Heart left ventricle (tissue), 16 donors: ENCODE measurements around the gene PHAF1. TPM values are rescaled to one million over a fixed set of nuclear protein-coding genes. Genes with fewer than 3 reads are reported as not detected.
A peak's percentile ranks its signal among the peaks of the same experiment; 100 is the strongest.

ENCODE experiments used
- ATAC-seq, 4 donors: fragments of 200-7000 bp; cut with Tn5 transposase; one replicate each; pipeline ENCODE4 v1.9.1; 2020 to 2022; ENCODE audit warnings: moderate library complexity in 4 of 4, mild to moderate bottlenecking in 3 of 4, moderate number of reproducible peaks in 1 of 4
- DNase-seq, 5 donors: peaks; one replicate each; pipeline ENCODE4 v3.0.0-alpha.2; 2020
- H3K27ac ChIP-seq, 12 donors: fragments of 200-600 bp; sonication (generic) in 4 of 12; one replicate each; pipeline versions ENCODE4 v1.5.0 to v1.8.0; 2016 to 2022; ENCODE audit warnings: mild to moderate bottlenecking in 2 of 12
- H3K27me3 ChIP-seq, 9 donors: fragments of 200-600 bp; sonication (generic) in 2 of 9; one replicate each; pipeline versions ENCODE4 v1.5.1 to v1.8.0; 2016 to 2022; ENCODE audit warnings: mild to moderate bottlenecking in 3 of 9
- H3K36me3 ChIP-seq, 9 donors: fragments of 200-600 bp; sonication (generic) in 2 of 9; one replicate each; pipeline versions ENCODE4 v1.5.0 to v1.8.0; 2018 to 2022; ENCODE audit warnings: mild to moderate bottlenecking in 2 of 9
- H3K4me1 ChIP-seq, 12 donors: fragments of 200-600 bp; sonication (generic) in 4 of 12; one replicate each; pipeline versions ENCODE4 v1.5.0 to v1.8.0; 2016 to 2022; ENCODE audit warnings: mild to moderate bottlenecking in 3 of 12
- H3K4me3 ChIP-seq, 12 donors: fragments of 200-600 bp; sonication (generic) in 4 of 12; one replicate each; pipeline versions ENCODE4 v1.5.0 to v1.8.0; 2017 to 2022; ENCODE audit warnings: mild to moderate bottlenecking in 9 of 12, moderate library complexity in 4 of 12
- H3K9me3 ChIP-seq, 12 donors: fragments of 200-600 bp; sonication (generic) in 4 of 12; one replicate each; pipeline versions ENCODE4 v1.5.0 to v1.8.0; 2016 to 2022; ENCODE audit warnings: mild to moderate bottlenecking in 1 of 12
- POLR2A ChIP-seq, 2 donors: fragments of 450-650 bp; IDR thresholded peaks; one replicate each; pipeline ENCODE4 v1.6.1; 2017; ENCODE audit warnings: antibody characterized with exemption in 2 of 2, mild to moderate bottlenecking in 2 of 2, moderate library complexity in 2 of 2
- WGBS, 4 donors: extraction: QIAGEN DNeasy Blood & Tissue Kit in 2 of 4; methylation state at CpG; one replicate each; pipeline versions ENCODE4 v1.1.5 to v1.1.7; 2013 to 2018; 5-methylcytosine and 5-hydroxymethylcytosine counted together
- intact Hi-C, 10 donors: fragments of 100-400 bp; cut with DNase I; formaldehyde crosslinking; loops; one replicate each; pipeline versions ENCODE4 v1.11.1 to v1.14.2; 2022
- polyA plus RNA-seq, 2 donors: library from polyadenylated mRNA; stranded (reverse); fragments of 200-250 nt; gene quantifications; one replicate each; pipeline ENCODE4 v1.2.3, GENCODE V29; 2013
- total RNA-seq, 9 donors: library from RNA; depleted of rRNA in 2 of 9; stranded (reverse); fragments of >200 nt in 2 of 9; fragmentation: NEBNext Ultra II Directional in 3 of 9; extraction: Animal tissue kit (Norgen Biotek cat#: 25700) in 3 of 9; gene quantifications; one replicate each; pipeline versions ENCODE4 v1.1.0 to v1.2.4, GENCODE V29; 2016 to 2023
- TF ChIP-seq, protein P1 (sequence below), 12 donors: fragments of 200-600 bp; sonication (generic) in 4 of 12; IDR thresholded peaks; one replicate each; pipeline versions ENCODE4 v1.5.0 to v1.8.0; 2018 to 2022; ENCODE audit warnings: antibody characterized with exemption in 12 of 12, mild to moderate bottlenecking in 5 of 12
- donor health status: ischemic (EF 13 %, LVEDD 7.1; RV severe dilation, severe dysfunction).
- donor health status: healthy with polysubstance abuse.
- donor health status: DM: no; HTN: yes; CAD: no.
- donor health status: DM: no; HTN: no; CAD: no.
- donor health status: ischemic (EF 25% LVEDD 6.9; RV normal size, moderate dysfunction).
- donor health status: ischemic (EF 25% LVEDD 5.7; RV mildly dilated, moderate dysfunction).
- donor health status: healthy.
- donor health status: DM: yes; HTN: yes; CAD: no.
- donor health status: ischemic (EF 35%, LVEDD 5.7; RV mildly dilated, moderate dysfunction).
- donor health status: nonischemic (EF 11% LVEDD 7.7; RV severe dilation, severe dysfunction).
- donor health status: DM: yes; HTN: yes; CAD: no.
- donor health status: PGD.
- donor health status: ischemic (EF 29% LVEDD 5.4; RV normal size, mild dysfunction).
- donor health status: nonischemic (EF 23%, LVEDD 6.1; RV moderate dilation, normal function).

Gene PHAF1
- total and polyA plus RNA-seq, 11 donors: 5.6 to 17.8 (median 11.6) TPM

DNA sequence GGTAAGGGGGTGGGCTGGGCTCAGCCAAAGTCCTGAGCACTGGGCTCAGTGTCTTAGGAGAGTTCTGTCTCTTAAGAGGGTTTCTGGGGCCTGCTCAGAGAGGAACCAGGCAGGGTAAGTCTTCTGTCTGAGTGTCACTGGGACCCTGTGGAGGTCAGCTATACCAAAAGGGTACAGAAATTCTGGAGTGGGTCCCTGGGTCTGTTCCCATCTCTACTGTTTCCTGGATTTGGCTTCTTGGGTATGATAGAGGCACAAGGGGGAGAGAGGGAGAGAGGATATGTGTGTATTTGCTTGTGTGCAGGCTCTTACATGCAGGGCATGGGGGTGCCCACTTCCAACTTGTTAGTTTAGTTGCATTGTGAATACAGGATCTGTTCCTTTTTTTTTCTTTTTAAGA lies 83.8 kb downstream of the PHAF1 start:
- no peak for DNase-seq
- no peak for TF ChIP-seq POLR2A (IDR thresholded peaks at IDR 0.05)
- TF ChIP-seq, protein P1, sequence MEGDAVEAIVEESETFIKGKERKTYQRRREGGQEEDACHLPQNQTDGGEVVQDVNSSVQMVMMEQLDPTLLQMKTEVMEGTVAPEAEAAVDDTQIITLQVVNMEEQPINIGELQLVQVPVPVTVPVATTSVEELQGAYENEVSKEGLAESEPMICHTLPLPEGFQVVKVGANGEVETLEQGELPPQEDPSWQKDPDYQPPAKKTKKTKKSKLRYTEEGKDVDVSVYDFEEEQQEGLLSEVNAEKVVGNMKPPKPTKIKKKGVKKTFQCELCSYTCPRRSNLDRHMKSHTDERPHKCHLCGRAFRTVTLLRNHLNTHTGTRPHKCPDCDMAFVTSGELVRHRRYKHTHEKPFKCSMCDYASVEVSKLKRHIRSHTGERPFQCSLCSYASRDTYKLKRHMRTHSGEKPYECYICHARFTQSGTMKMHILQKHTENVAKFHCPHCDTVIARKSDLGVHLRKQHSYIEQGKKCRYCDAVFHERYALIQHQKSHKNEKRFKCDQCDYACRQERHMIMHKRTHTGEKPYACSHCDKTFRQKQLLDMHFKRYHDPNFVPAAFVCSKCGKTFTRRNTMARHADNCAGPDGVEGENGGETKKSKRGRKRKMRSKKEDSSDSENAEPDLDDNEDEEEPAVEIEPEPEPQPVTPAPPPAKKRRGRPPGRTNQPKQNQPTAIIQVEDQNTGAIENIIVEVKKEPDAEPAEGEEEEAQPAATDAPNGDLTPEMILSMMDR (IDR thresholded peaks at IDR 0.05): no peak
- no peak for ATAC-seq
- H3K4me3 ChIP-seq: peak overlapping the region in 8 of 12 donors; percentile 74 to 100 (median 94)
- H3K27ac ChIP-seq: peak overlapping the region in 1 of 12 donors; percentile 89
- intact Hi-C loops: loop anchor here in 5 of 10 donors (5.0 kb wide), 2 partner anchors 34 to 54 kb away; partner anchors contain the start of genes TMEM208 (in 4 of the 5), FHOD1 (in 1 of the 5) and SLC9A5 (in 1 of the 5)
- no peaks in the 10 kb centered on the region for H3K27me3 ChIP-seq
- peaks cover 2 to 50% (median 36%) of the 10 kb centered on the region in 12 donors for H3K4me1 ChIP-seq
- H3K36me3 ChIP-seq: peaks cover 0 to 56% (median 48%) of the 10 kb centered on the region in 9 donors
- no peaks in the 10 kb centered on the region for H3K9me3 ChIP-seq

DNA sequence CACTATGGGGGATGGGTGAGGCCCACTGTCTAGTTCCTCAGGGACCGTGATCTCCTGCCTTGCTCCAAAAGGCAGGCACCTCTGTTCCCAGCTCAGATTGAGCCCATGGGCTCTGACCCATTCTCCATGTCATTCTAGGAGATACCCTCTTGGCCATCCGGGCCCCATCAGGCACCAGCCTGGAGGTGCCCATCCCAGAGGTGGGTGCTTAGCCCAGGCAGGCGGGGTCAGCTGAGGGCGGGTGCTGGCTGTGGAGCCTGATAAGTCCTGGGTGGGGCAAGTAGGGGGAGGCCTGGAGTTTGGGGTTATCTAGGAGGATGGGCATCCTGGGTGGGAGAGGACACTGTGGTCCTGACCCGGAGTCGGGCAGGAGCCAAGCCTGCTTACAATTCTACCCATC lies 84.5 kb downstream of the PHAF1 start:
- DNase-seq: peak in 1 of 5 donors; percentile 26
- no peak for ATAC-seq
- intact Hi-C loops: loop anchor here in 5 of 10 donors (5.0 kb wide), 2 partner anchors 33 to 53 kb away; partner anchors contain the start of genes TMEM208 (in 4 of the 5), FHOD1 (in 1 of the 5) and SLC9A5 (in 1 of the 5)
- no peak for TF ChIP-seq POLR2A (IDR thresholded peaks at IDR 0.05)
- TF ChIP-seq, protein P1 (IDR thresholded peaks at IDR 0.05): no peak
- WGBS, 4 donors: 72 to 94% (median 90%) methylated on average over 2 to 6 of the region's 6 CpGs
- Histone ChIP-seq H3K9me3 (no peaks in the 10 kb centered on the region), H3K4me3 (no peak overlapping the region), H3K27me3 (no peaks in the 10 kb centered on the region), H3K36me3 (peaks cover 0 to 60% (median 49%) of the 10 kb centered on the region in 9 donors), H3K27ac (no peak overlapping the region), H3K4me1 (peaks cover 2 to 57% (median 38%) of the 10 kb centered on the region in 12 donors)

DNA sequence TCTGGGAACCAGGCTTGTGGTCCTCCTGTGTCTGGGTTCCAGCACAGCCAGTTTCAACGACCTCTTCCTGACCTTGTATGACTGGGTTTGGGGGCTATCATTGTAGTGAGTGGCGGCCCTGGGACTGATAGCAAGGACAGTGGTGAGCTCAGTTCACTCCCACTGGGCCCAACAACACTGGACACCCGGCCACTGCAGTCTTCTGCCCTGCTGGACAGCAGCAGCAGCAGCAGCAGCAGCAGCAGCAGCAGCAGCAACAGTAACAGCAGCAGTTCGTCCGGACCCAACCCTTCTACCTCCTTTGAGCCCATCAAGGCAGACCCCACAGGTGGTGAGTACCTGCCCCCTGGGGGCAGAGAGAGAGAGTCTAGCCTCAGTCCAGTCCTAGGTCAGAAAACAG lies 85.9 kb downstream of the PHAF1 start:
- no peak for ATAC-seq
- 61 to 74% (median 71%) methylated on average over 3 to 5 of the region's 5 CpGs for WGBS, 4 donors
- no peak for DNase-seq
- H3K36me3 ChIP-seq: peaks cover 0 to 60% (median 50%) of the 10 kb centered on the region in 9 donors
- no peak for TF ChIP-seq POLR2A (IDR thresholded peaks at IDR 0.05)
- TF ChIP-seq, protein P1 (IDR thresholded peaks at IDR 0.05): no peak
- H3K4me1 ChIP-seq: peaks cover 2 to 54% (median 34%) of the 10 kb centered on the region in 12 donors
- H3K27me3 ChIP-seq: no peaks in the 10 kb centered on the region
- intact Hi-C loops: no loop called here
- H3K4me3 ChIP-seq: no peak overlapping the region
- H3K27ac ChIP-seq: no peak overlapping the region
- H3K9me3 ChIP-seq: no peaks in the 10 kb centered on the region

DNA sequence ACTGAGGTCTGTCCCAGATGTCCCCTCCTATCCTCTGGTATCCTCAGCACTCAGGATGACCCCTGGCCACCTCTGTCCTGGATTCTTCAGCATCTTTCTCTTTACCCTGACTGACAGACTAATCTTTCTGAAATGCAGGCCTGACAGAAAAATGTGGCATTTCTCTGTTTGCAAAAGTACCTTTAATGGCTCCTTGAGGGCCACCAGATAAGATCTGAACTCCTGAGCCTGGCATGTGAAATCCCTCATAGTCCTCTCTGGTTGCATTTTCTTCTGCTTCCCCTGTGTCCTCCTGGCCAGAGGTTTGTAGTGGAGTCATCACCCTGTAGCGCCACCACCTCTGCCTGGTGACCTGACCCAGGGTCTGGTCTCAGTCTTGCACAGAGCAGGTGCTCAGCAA lies 87.1 kb downstream of the PHAF1 start:
- peaks cover 0 to 69% (median 58%) of the 10 kb centered on the region in 9 donors for H3K36me3 ChIP-seq
- DNase-seq: no peak

More for the DNA sequence above, 87.1 kb downstream of the PHAF1 start:
- Histone ChIP-seq H3K4me3 (no peak overlapping the region), H3K9me3 (no peaks in the 10 kb centered on the region), H3K4me1 (peaks cover 0 to 42% (median 24%) of the 10 kb centered on the region in 12 donors), H3K27ac (no peak overlapping the region), H3K27me3 (no peaks in the 10 kb centered on the region)
- intact Hi-C loops: no loop called here
- WGBS, 4 donors: 99 to 100% (median 100%) methylated on average over 1 of the region's 1 CpG
- ATAC-seq: no peak
- TF ChIP-seq, protein P1 (IDR thresholded peaks at IDR 0.05): no peak
- TF ChIP-seq POLR2A (IDR thresholded peaks at IDR 0.05): no peak
